LoVo (cell line): Measurements from ENCODE around the gene CCDC9B.

Source experiments
- DNase-seq: peaks from one replicate; pipeline ENCODE4 v3.0.0-alpha.2; 2016; ENCODE audit warnings: low spot score

The CCDC9B gene

GRCh38 chr15:40365624-40366456, 25.1 kb upstream of the CCDC9B start:
- DNase-seq, result no peak

GRCh38 chr15:40365016-40365415, 24.3 kb upstream of the CCDC9B start:
- no peak for DNase-seq

GRCh38 chr15:40364251-40364650, 23.5 kb upstream of the CCDC9B start:
- no peak for DNase-seq

GRCh38 chr15:40363611-40364010, 22.9 kb upstream of the CCDC9B start:
- no peak for DNase-seq

GRCh38 chr15:40361640-40362039, 20.9 kb upstream of the CCDC9B start:
- DNase-seq, result no peak

GRCh38 chr15:40360015-40360414, 19.3 kb upstream of the CCDC9B start:
- DNase-seq, result no peak

GRCh38 chr15:40358471-40359353, 18.0 kb upstream of the CCDC9B start:
- DNase-seq, result no peak

- DNase-seq, result peak; percentile 96
Measured at GRCh38 chr15:40357723-40358470, 17.2 kb upstream of the CCDC9B start, which contains the start of gene DISP2. Gene DISP2 (plus strand): TSS chr15:40358219. CDS start chr15:40358322, 103 bp downstream.

- no peak for DNase-seq
Measured at GRCh38 chr15:40357246-40357645, 16.5 kb upstream of the CCDC9B start.

- DNase-seq, result no peak
Measured at GRCh38 chr15:40355976-40356585, 15.3 kb upstream of the CCDC9B start.

- DNase-seq, result no peak
Measured at GRCh38 chr15:40354408-40355171, 13.9 kb upstream of the CCDC9B start.

- no peak for DNase-seq
Measured at GRCh38 chr15:40353697-40354096, 13.0 kb upstream of the CCDC9B start.

- no peak for DNase-seq
Measured at GRCh38 chr15:40352281-40352901, 11.7 kb upstream of the CCDC9B start.

GRCh38 chr15:40349163-40349562, 8.4 kb upstream of the CCDC9B start:
- DNase-seq, result no peak

GRCh38 chr15:40348474-40348870, 7.7 kb upstream of the CCDC9B start:
- no peak for DNase-seq

GRCh38 chr15:40347559-40348473, 7.1 kb upstream of the CCDC9B start:
- peak; percentile 82 for DNase-seq

GRCh38 chr15:40346579-40347558, 6.1 kb upstream of the CCDC9B start:
- no peak for DNase-seq
